Measurements from ENCODE around the gene TRIM25.

Gene TRIM25

GRCh38 chr17:56928586-56928985, 14.7 kb upstream of the TRIM25 start:
- DNase-seq (ENCODE audit: low read depth in 2 of 3, low spot score in 1 of 3) = no peak

- no peak for DNase-seq (ENCODE audit: low read depth in 2 of 3, low spot score in 1 of 3)
These were observed 12.9 kb upstream of the TRIM25 start for GRCh38 chr17:56926704-56927103.

GRCh38 chr17:56926270-56926669, 12.4 kb upstream of the TRIM25 start:
- no peak for DNase-seq (ENCODE audit: low read depth in 2 of 3, low spot score in 1 of 3)

- DNase-seq (ENCODE audit: low read depth in 2 of 3, low spot score in 1 of 3) = no peak
These were observed 11.2 kb upstream of the TRIM25 start for GRCh38 chr17:56925088-56925487.

GRCh38 chr17:56919717-56920116, 5.9 kb upstream of the TRIM25 start:
- no peak for DNase-seq (ENCODE audit: low read depth in 2 of 3, low spot score in 1 of 3)

- no peak for DNase-seq (ENCODE audit: low read depth in 2 of 3, low spot score in 1 of 3)
These were observed 5.1 kb upstream of the TRIM25 start for GRCh38 chr17:56918916-56919315.

GRCh38 chr17:56917559-56918296, 3.9 kb upstream of the TRIM25 start:
- no peak for DNase-seq (ENCODE audit: low read depth in 2 of 3, low spot score in 1 of 3)

GRCh38 chr17:56914581-56915273, 878 bp upstream of the TRIM25 start:
- DNase-seq (ENCODE audit: low read depth in 2 of 3, low spot score in 1 of 3) = no peak

GRCh38 chr17:56913353-56913866, 439 bp downstream of the TRIM25 start:
- DNase-seq (ENCODE audit: low read depth in 2 of 3, low spot score in 1 of 3) = no peak

- no peak for DNase-seq (ENCODE audit: low read depth in 2 of 3, low spot score in 1 of 3)
These were observed 893 bp downstream of the TRIM25 start for GRCh38 chr17:56913000-56913311.

- no peak for DNase-seq (ENCODE audit: low read depth in 2 of 3, low spot score in 1 of 3)
These were observed 1.5 kb downstream of the TRIM25 start for GRCh38 chr17:56912105-56912999.

GRCh38 chr17:56910509-56911235, 3.2 kb downstream of the TRIM25 start:
- DNase-seq (ENCODE audit: low read depth in 2 of 3, low spot score in 1 of 3) = no peak

- no peak for DNase-seq (ENCODE audit: low read depth in 2 of 3, low spot score in 1 of 3)
These were observed 3.9 kb downstream of the TRIM25 start for GRCh38 chr17:56909742-56910508.

- no peak for DNase-seq (ENCODE audit: low read depth in 2 of 3, low spot score in 1 of 3)
These were observed 5.8 kb downstream of the TRIM25 start for GRCh38 chr17:56908001-56908542.

GRCh38 chr17:56903560-56903959, 10.3 kb downstream of the TRIM25 start:
- no peak for DNase-seq (ENCODE audit: low read depth in 2 of 3, low spot score in 1 of 3)

- DNase-seq (ENCODE audit: low read depth in 2 of 3, low spot score in 1 of 3) = no peak
These were observed 11.5 kb downstream of the TRIM25 start for GRCh38 chr17:56902348-56902747.

GRCh38 chr17:56899403-56899802, 14.4 kb downstream of the TRIM25 start:
- DNase-seq (ENCODE audit: low read depth in 2 of 3, low spot score in 1 of 3) = no peak

GRCh38 chr17:56898874-56899273, 15.0 kb downstream of the TRIM25 start:
- no peak for DNase-seq (ENCODE audit: low read depth in 2 of 3, low spot score in 1 of 3)

- DNase-seq (ENCODE audit: low read depth in 2 of 3, low spot score in 1 of 3) = no peak
These were observed 16.0 kb downstream of the TRIM25 start for GRCh38 chr17:56897646-56898424.
